ENCODE data around the gene JAG1. TPM values are rescaled to one million over a fixed set of nuclear protein-coding genes. Genes with fewer than 3 reads are reported as not detected.

The JAG1 gene
- total and polyA plus RNA-seq, 9 of the 15 experiments (the other 6 are each of a cell fraction or from before 2014, with no cell fraction given) = 0.04 to 0.40 (median 0.07) TPM

DNA sequence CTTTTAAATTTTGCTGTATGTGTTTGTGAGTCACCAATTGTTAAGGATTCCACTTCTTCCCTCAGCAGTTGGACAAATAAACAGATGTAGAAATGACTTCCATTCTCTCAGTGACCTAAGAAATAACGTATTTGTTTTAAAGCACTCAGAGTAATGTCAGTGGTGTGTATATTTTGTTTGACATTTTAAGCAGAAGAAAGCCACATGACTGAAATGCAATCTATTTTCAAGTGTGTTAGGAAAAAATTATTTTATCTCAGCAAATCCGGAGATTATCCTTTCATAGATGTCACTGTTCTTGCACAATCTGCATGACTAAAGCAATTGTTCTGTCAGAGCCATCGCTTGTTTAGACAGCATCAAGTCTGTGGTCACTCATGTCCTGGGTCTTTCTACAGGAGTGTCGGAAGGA, 77.1 kb downstream of the JAG1 start (continued):
- TF ChIP-seq RERE (CRISPR knock-in tag; IDR thresholded peaks at IDR 0.05; ENCODE audit: borderline replicate concordance) (no peak), RFX1 (IDR thresholded peaks at IDR 0.05) (no peak), ZNF707 (CRISPR knock-in tag; conservative IDR thresholded peaks at IDR 0.05) (no peak), RREB1 (CRISPR knock-in tag; IDR thresholded peaks at IDR 0.05) (no peak)
- TF ChIP-seq, protein P1, sequence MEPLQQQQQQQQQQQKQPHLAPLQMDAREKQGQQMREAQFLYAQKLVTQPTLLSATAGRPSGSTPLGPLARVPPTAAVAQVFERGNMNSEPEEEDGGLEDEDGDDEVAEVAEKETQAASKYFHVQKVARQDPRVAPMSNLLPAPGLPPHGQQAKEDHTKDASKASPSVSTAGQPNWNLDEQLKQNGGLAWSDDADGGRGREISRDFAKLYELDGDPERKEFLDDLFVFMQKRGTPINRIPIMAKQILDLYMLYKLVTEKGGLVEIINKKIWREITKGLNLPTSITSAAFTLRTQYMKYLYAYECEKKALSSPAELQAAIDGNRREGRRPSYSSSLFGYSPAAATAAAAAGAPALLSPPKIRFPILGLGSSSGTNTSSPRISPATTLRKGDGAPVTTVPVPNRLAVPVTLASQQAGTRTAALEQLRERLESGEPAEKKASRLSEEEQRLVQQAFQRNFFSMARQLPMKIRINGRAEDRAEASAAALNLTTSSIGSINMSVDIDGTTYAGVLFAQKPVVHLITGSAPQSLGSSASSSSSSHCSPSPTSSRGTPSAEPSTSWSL (CRISPR knock-in tag; IDR thresholded peaks at IDR 0.05; ENCODE audit: borderline replicate concordance) = no peak

Measured in K562 (cell line).